GM15510 (cell line): Measurements from ENCODE around the gene LHFPL6.

ENCODE experiments used
- POLR2A ChIP-seq: IDR thresholded peaks from 3 replicates; pipeline ENCODE4 v1.6.1; 2011; ENCODE audit warnings: borderline replicate concordance; ENCODE audit not compliant: insufficient read length; ENCODE audit errors: extremely low read depth

LHFPL6 gene

GRCh38 chr13:39401046-39401705 lies 201.8 kb downstream of the LHFPL6 start:
- no peak for TF ChIP-seq POLR2A

GRCh38 chr13:39399102-39399501 lies 203.9 kb downstream of the LHFPL6 start:
- TF ChIP-seq POLR2A, result no peak

- no peak for TF ChIP-seq POLR2A
Observed at GRCh38 chr13:39397896-39398265, 205.1 kb downstream of the LHFPL6 start.

GRCh38 chr13:39397226-39397895 lies 205.6 kb downstream of the LHFPL6 start:
- TF ChIP-seq POLR2A, result no peak

- no peak for TF ChIP-seq POLR2A
Observed at GRCh38 chr13:39394796-39395678, 208.0 kb downstream of the LHFPL6 start.

- no peak for TF ChIP-seq POLR2A
Observed at GRCh38 chr13:39391761-39392160, 211.2 kb downstream of the LHFPL6 start.

- TF ChIP-seq POLR2A, result no peak
Observed at GRCh38 chr13:39389013-39389412, 214.0 kb downstream of the LHFPL6 start.

GRCh38 chr13:39385621-39386231 lies 217.3 kb downstream of the LHFPL6 start:
- no peak for TF ChIP-seq POLR2A

- TF ChIP-seq POLR2A, result no peak
Observed at GRCh38 chr13:39385154-39385553, 217.8 kb downstream of the LHFPL6 start.

GRCh38 chr13:39381456-39381855 lies 221.5 kb downstream of the LHFPL6 start:
- TF ChIP-seq POLR2A, result no peak

- TF ChIP-seq POLR2A, result no peak
Observed at GRCh38 chr13:39379667-39380655, 223.0 kb downstream of the LHFPL6 start.

GRCh38 chr13:39379118-39379517 lies 223.9 kb downstream of the LHFPL6 start:
- TF ChIP-seq POLR2A, result no peak

- no peak for TF ChIP-seq POLR2A
Observed at GRCh38 chr13:39378306-39378705, 224.7 kb downstream of the LHFPL6 start.

GRCh38 chr13:39377699-39378098 lies 225.3 kb downstream of the LHFPL6 start:
- TF ChIP-seq POLR2A, result no peak

- no peak for TF ChIP-seq POLR2A
Observed at GRCh38 chr13:39376076-39376475, 226.9 kb downstream of the LHFPL6 start.

- TF ChIP-seq POLR2A, result no peak
Observed at GRCh38 chr13:39375601-39376000, 227.4 kb downstream of the LHFPL6 start.
